HepG2 (cell line): ENCODE results near the gene CTSZ. TPM values are rescaled to one million over a fixed set of nuclear protein-coding genes. Genes with fewer than 3 reads are reported as not detected.

Experiments
- ATAC-seq: fragments of 200-7000 bp; cut with Tn5 transposase; 3 replicates; pipeline ENCODE4 v1.9.1; 2020; ENCODE audit warnings: mild to moderate bottlenecking, moderate library complexity
- BruUV-seq: library from RNA; stranded (reverse); fragments of 400-500 nt; replicated peaks from 2 replicates; lab custom pipeline; 2021; lab: Mats Ljungman, UMichigan
- CTCF ChIA-PET: fragments of 300-600 bp; formaldehyde crosslinking; extraction: SDS; loops from one replicate; lab custom pipeline; 2021; ENCODE audit warnings: low total read pairs, inconsistent platforms, low intra/inter-chr PET ratio; lab: Yijun Ruan, JAX
- POLR2A ChIA-PET: fragments of 350-600 bp; sonication (Branson Sonifier 250); formaldehyde crosslinking; loops from one replicate; lab custom pipeline; 2020; ENCODE audit warnings: antibody characterized with exemption, inconsistent platforms; lab: Yijun Ruan, JAX
- DNase-seq: peaks from one replicate; pipeline ENCODE4 v3.0.0-alpha.2; 2015; ENCODE audit warnings: low spot score
- FAIRE-seq: peaks from 3 replicates; lab custom pipeline; 2011; peaks lifted over from hg19 to GRCh38; lab: Jason Lieb, UNC
- H2AFZ ChIP-seq: one replicate; pipeline ENCODE4 v1.6.1; 2011; ENCODE audit warnings: low read length, inconsistent platforms
- H3K27ac ChIP-seq: fragments of 300-600 bp; 3 replicates; pipeline ENCODE4 v1.8.0; 2011; ENCODE audit warnings: mixed run types, mild to moderate bottlenecking, mixed read lengths, low read length, inconsistent platforms; ENCODE audit not compliant: insufficient read depth; ENCODE audit errors: extremely low read length
- H3K27me3 ChIP-seq, 2 experiments: fragments of 200-600 bp in 1 of 2; 2 replicates in 1 of 2; 3 replicates in 1 of 2; pipeline versions ENCODE4 v1.6.0 to v1.8.0; 2011; ENCODE audit warnings: low read length in 2 of 2, mild to moderate bottlenecking in 2 of 2, moderate library complexity in 2 of 2, inconsistent platforms in 1 of 2; ENCODE audit not compliant: insufficient read depth in 2 of 2, control insufficient read depth in 1 of 2
- H3K36me3 ChIP-seq, 2 experiments: fragments of 200-600 bp in 1 of 2; replicated peaks in 1 of 2; 2 replicates in 1 of 2; 3 replicates in 1 of 2; pipeline versions ENCODE4 v1.5.1 to v1.8.0; 2011; ENCODE audit warnings: low read length in 2 of 2, inconsistent platforms in 1 of 2; ENCODE audit not compliant: insufficient read depth in 2 of 2, control insufficient read depth in 1 of 2
- H3K4me1 ChIP-seq: 2 replicates; pipeline ENCODE4 v1.5.1; 2012; ENCODE audit warnings: low read length, inconsistent platforms; ENCODE audit not compliant: insufficient read depth
- H3K4me2 ChIP-seq: 2 replicates; pipeline ENCODE4 v1.6.0; 2011; ENCODE audit warnings: low read depth, low read length, inconsistent platforms
- H3K4me3 ChIP-seq, 3 experiments: fragments of 200-600 bp in 1 of 3; sonication (generic), shearing (Covaris generic) in 1 of 3; replicated peaks in 1 of 3; 2 replicates each; pipeline ENCODE4 v1.5.1; 2011 to 2016; ENCODE audit warnings: low read length in 3 of 3, inconsistent platforms in 2 of 3, low read depth in 2 of 3, mild to moderate bottlenecking in 2 of 3, control low read depth in 1 of 3, mixed read lengths in 1 of 3; ENCODE audit not compliant: insufficient read depth in 1 of 3
- H3K79me2 ChIP-seq: one replicate; pipeline ENCODE4 v1.6.1; 2011; ENCODE audit warnings: low read length, inconsistent platforms; ENCODE audit not compliant: insufficient read depth
- H3K9ac ChIP-seq: 2 replicates; pipeline ENCODE4 v1.6.0; 2011; ENCODE audit warnings: mild to moderate bottlenecking, low read depth, low read length, inconsistent platforms; ENCODE audit not compliant: insufficient read depth
- H3K9me3 ChIP-seq: 2 replicates; pipeline ENCODE4 v1.5.1; 2012; ENCODE audit warnings: mild to moderate bottlenecking, low read length
- H4K20me1 ChIP-seq: 2 replicates; pipeline ENCODE4 v1.6.0; 2011; ENCODE audit warnings: inconsistent platforms, mild to moderate bottlenecking, low read length, moderate library complexity; ENCODE audit not compliant: insufficient read depth
- NR2F2 ChIP-seq: IDR thresholded peaks from 2 replicates; pipeline ENCODE4 v1.6.1; 2012; ENCODE audit warnings: low read depth, inconsistent platforms, borderline replicate concordance
- REL ChIP-seq: sonication (generic); formaldehyde crosslinking; conservative IDR thresholded peaks from 2 replicates; pipeline ENCODE4 v1.8.0; 2022; ENCODE audit warnings: mild to moderate bottlenecking, missing genetic modification reagents, moderate library complexity
- TBP ChIP-seq: sonication (generic); formaldehyde crosslinking; IDR thresholded peaks from 2 replicates; pipeline ENCODE4 v1.5.0; 2020; ENCODE audit warnings: missing genetic modification reagents
- TMF1 ChIP-seq: sonication (generic); formaldehyde crosslinking; IDR thresholded peaks from 2 replicates; pipeline ENCODE4 v1.8.1; 2022; ENCODE audit warnings: low read depth, missing genetic modification reagents
- ZBTB38 ChIP-seq: sonication (generic); formaldehyde crosslinking; IDR thresholded peaks from 2 replicates; pipeline ENCODE4 v1.5.1; 2020; ENCODE audit warnings: mild to moderate bottlenecking, missing genetic modification reagents
- ZBTB7B ChIP-seq: sonication (generic); formaldehyde crosslinking; IDR thresholded peaks from 2 replicates; pipeline ENCODE4 v1.4.0; 2020; ENCODE audit warnings: missing genetic modification reagents
- ZNF549 ChIP-seq: sonication (generic); formaldehyde crosslinking; IDR thresholded peaks from 2 replicates; pipeline ENCODE4 v1.5.0; 2020; ENCODE audit warnings: missing genetic modification reagents
- ZNF749 ChIP-seq: sonication (generic); formaldehyde crosslinking; IDR thresholded peaks from 2 replicates; pipeline ENCODE4 v1.8.0; 2022; ENCODE audit warnings: mild to moderate bottlenecking, missing genetic modification reagents, moderate library complexity, borderline replicate concordance
- ZSCAN25 ChIP-seq: sonication (generic); formaldehyde crosslinking; IDR thresholded peaks from 2 replicates; pipeline ENCODE4 v1.8.0; 2022; ENCODE audit warnings: mild to moderate bottlenecking, missing genetic modification reagents
- WGBS: methylation state at CpG from one replicate; pipeline ENCODE4 v1.1.6; 2017; ENCODE audit warnings: low lambda C conversion rate; 5-methylcytosine and 5-hydroxymethylcytosine counted together
- in situ Hi-C: cut with HindIII; loops from 2 replicates; pipeline ENCODE4 v1.10.0; 2017; ENCODE audit warnings: low pct_unique_long_range_greater_than_20kb; ENCODE audit not compliant: extremely low pct_ligation_motif_present
- intact Hi-C: fragments of 100-400 bp; cut with micrococcal nuclease; formaldehyde crosslinking; loops from one replicate; pipeline ENCODE4 v1.10.0; 2022; ENCODE audit not compliant: unreplicated experiment
- polyA plus RNA-seq, 8 experiments: library from polyadenylated mRNA; depleted of rRNA in 3 of 8; stranded (reverse) in 7 of 8; unstranded in 1 of 8; fragments of >200 nt; fragmentation: Illumina TruSeq in 4 of 8; extraction: Trizol in 4 of 8; gene quantifications; 2 replicates each; pipeline versions ENCODE4 v1.2.1 to v1.2.3, GENCODE V29; 2011 to 2016; ENCODE audit warnings: low read depth in 4 of 8, missing spikeins in 1 of 8, mixed read lengths in 1 of 8; ENCODE audit not compliant: insufficient read depth in 1 of 8
- total RNA-seq, 5 experiments: library from RNA; depleted of rRNA; stranded (reverse); fragments of >200 nt; fragmentation: Illumina TruSeq; extraction: Trizol; gene quantifications; 2 replicates each; pipeline ENCODE4 v1.2.3, GENCODE V29; 2016; ENCODE audit warnings: low read depth in 1 of 5
- TF ChIP-seq, protein P1 (sequence below): sonication (generic); formaldehyde crosslinking; IDR thresholded peaks from 2 replicates; pipeline ENCODE4 v1.4.0; 2020; ENCODE audit warnings: missing genetic modification reagents, borderline replicate concordance
- TF ChIP-seq, protein P2 (sequence below): sonication (generic); formaldehyde crosslinking; IDR thresholded peaks from 2 replicates; pipeline ENCODE4 v1.4.0; 2020; ENCODE audit warnings: mild to moderate bottlenecking, missing genetic modification reagents
- TF ChIP-seq, protein P3 (sequence below): IDR thresholded peaks from 2 replicates; pipeline ENCODE4 v1.6.1; 2016; ENCODE audit warnings: low read depth, missing genetic modification reagents, missing compliant biosample characterization

CTSZ gene
- total and polyA plus RNA-seq, 2 of the 13 experiments (the other 11 are each of a cell fraction or from before 2014, with no cell fraction given) = 0.33 TPM; not detected in 1

DNA sequence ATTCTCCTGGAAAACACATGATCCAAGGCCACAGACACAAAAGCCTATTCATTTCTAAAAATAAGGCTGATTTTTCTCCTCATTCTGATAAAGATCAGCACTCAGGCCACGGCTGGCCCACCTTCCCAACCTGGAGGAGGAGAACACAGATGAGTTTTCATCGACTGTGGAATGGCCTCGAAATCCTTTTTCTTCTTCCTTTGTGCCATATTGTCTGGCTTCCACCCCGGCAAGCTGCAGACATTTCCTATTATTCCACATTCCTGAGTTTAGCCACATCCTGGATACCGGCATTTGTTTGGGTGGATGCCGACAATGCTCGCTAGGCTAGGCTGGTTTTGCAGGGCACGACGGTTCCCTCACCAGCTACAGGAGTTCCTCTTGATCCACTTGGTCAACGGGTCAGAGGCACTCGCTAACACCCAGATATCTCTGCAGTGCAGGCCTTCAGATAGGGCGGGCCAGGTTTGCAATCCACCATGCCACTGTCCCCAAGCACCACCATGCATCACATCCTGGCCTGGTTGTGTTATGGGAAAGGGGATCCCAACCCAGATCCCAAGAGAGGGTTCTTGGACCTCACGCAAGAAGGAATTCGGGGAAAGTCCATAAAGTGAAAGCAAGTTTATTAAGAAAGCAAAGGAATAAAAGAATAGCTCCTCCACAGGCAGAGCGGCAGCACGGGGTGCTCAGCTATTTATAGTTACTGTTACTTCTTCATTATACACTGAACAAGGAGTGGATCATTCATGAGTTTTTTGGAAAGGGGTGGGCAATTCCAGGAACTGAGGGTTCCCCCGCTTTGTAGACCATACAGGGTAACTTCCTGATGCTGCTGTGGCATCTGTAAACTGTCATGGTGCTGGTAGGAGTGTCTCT is 4.2 kb upstream of the CTSZ start:
- in situ Hi-C loops = no loop called here
- Histone ChIP-seq H2AFZ (no peak overlapping the region), H3K9ac (no peak overlapping the region), H3K4me1 (peaks cover 93% of the 10 kb centered on the region), H3K9me3 (no peaks in the 10 kb centered on the region), H3K79me2 (peaks cover 12% of the 10 kb centered on the region), H3K27me3 (no peaks in the 10 kb centered on the region), H3K27ac (peak overlapping the region; percentile 12), H3K4me2 (peak overlapping the region; percentile 33), H4K20me1 (no peaks in the 10 kb centered on the region), H3K4me3 (no peak overlapping the region), H3K36me3 (no peaks in the 10 kb centered on the region)
- ATAC-seq = peak; percentile 1; the same call in 1 of the 3 replicates
- intact Hi-C loops = no loop called here
- no TSS peak for BruUV-seq
- DNase-seq = peak; percentile 78
- FAIRE-seq = no peak
- ChIA-PET CTCF (no interaction called here), POLR2A (interaction anchor here (0.9 to 3.9 kb wide), 3 partner anchors 13 to 21 kb away, joined by 3 to 19 read pairs (median 6); partner anchors contain the start of gene ATP5F1E)
- 72% methylated on average over 17 of the region's 17 CpGs for WGBS
- TF ChIP-seq, protein P1, sequence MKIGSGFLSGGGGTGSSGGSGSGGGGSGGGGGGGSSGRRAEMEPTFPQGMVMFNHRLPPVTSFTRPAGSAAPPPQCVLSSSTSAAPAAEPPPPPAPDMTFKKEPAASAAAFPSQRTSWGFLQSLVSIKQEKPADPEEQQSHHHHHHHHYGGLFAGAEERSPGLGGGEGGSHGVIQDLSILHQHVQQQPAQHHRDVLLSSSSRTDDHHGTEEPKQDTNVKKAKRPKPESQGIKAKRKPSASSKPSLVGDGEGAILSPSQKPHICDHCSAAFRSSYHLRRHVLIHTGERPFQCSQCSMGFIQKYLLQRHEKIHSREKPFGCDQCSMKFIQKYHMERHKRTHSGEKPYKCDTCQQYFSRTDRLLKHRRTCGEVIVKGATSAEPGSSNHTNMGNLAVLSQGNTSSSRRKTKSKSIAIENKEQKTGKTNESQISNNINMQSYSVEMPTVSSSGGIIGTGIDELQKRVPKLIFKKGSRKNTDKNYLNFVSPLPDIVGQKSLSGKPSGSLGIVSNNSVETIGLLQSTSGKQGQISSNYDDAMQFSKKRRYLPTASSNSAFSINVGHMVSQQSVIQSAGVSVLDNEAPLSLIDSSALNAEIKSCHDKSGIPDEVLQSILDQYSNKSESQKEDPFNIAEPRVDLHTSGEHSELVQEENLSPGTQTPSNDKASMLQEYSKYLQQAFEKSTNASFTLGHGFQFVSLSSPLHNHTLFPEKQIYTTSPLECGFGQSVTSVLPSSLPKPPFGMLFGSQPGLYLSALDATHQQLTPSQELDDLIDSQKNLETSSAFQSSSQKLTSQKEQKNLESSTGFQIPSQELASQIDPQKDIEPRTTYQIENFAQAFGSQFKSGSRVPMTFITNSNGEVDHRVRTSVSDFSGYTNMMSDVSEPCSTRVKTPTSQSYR (CRISPR knock-in tag) = 0 out of 2 replicates have a peak, but pooled peaks have one; percentile 38
- TF ChIP-seq, protein P2, sequence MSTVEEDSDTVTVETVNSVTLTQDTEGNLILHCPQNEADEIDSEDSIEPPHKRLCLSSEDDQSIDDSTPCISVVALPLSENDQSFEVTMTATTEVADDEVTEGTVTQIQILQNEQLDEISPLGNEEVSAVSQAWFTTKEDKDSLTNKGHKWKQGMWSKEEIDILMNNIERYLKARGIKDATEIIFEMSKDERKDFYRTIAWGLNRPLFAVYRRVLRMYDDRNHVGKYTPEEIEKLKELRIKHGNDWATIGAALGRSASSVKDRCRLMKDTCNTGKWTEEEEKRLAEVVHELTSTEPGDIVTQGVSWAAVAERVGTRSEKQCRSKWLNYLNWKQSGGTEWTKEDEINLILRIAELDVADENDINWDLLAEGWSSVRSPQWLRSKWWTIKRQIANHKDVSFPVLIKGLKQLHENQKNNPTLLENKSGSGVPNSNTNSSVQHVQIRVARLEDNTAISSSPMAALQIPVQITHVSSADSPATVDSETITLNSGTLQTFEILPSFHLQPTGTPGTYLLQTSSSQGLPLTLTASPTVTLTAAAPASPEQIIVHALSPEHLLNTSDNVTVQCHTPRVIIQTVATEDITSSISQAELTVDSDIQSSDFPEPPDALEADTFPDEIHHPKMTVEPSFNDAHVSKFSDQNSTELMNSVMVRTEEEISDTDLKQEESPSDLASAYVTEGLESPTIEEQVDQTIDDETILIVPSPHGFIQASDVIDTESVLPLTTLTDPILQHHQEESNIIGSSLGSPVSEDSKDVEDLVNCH (CRISPR knock-in tag) = no peak
- TF ChIP-seq TMF1 (CRISPR knock-in tag) = no peak
- TF ChIP-seq ZBTB38 (CRISPR knock-in tag) = peak; percentile 100
- TF ChIP-seq REL = no peak
- TF ChIP-seq ZBTB7B (CRISPR knock-in tag) = peak; percentile 57; the same call in 1 of the 2 replicates
- TF ChIP-seq ZNF749 (CRISPR knock-in tag) = no peak
- no peak for TF ChIP-seq TBP (CRISPR knock-in tag)
- TF ChIP-seq, protein P3, sequence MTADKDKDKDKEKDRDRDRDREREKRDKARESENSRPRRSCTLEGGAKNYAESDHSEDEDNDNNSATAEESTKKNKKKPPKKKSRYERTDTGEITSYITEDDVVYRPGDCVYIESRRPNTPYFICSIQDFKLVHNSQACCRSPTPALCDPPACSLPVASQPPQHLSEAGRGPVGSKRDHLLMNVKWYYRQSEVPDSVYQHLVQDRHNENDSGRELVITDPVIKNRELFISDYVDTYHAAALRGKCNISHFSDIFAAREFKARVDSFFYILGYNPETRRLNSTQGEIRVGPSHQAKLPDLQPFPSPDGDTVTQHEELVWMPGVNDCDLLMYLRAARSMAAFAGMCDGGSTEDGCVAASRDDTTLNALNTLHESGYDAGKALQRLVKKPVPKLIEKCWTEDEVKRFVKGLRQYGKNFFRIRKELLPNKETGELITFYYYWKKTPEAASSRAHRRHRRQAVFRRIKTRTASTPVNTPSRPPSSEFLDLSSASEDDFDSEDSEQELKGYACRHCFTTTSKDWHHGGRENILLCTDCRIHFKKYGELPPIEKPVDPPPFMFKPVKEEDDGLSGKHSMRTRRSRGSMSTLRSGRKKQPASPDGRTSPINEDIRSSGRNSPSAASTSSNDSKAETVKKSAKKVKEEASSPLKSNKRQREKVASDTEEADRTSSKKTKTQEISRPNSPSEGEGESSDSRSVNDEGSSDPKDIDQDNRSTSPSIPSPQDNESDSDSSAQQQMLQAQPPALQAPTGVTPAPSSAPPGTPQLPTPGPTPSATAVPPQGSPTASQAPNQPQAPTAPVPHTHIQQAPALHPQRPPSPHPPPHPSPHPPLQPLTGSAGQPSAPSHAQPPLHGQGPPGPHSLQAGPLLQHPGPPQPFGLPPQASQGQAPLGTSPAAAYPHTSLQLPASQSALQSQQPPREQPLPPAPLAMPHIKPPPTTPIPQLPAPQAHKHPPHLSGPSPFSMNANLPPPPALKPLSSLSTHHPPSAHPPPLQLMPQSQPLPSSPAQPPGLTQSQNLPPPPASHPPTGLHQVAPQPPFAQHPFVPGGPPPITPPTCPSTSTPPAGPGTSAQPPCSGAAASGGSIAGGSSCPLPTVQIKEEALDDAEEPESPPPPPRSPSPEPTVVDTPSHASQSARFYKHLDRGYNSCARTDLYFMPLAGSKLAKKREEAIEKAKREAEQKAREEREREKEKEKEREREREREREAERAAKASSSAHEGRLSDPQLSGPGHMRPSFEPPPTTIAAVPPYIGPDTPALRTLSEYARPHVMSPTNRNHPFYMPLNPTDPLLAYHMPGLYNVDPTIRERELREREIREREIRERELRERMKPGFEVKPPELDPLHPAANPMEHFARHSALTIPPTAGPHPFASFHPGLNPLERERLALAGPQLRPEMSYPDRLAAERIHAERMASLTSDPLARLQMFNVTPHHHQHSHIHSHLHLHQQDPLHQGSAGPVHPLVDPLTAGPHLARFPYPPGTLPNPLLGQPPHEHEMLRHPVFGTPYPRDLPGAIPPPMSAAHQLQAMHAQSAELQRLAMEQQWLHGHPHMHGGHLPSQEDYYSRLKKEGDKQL (CRISPR knock-in tag) = no peak
- 0 out of 2 replicates have a peak, but pooled peaks have one; percentile 34 for TF ChIP-seq ZSCAN25 (CRISPR knock-in tag)
- TF ChIP-seq NR2F2 = peak; percentile 18; the same call in 1 of the 2 replicates
- no peak for TF ChIP-seq ZNF549
